Measurements from ENCODE around the gene FAM83F. TPM values are rescaled to one million over a fixed set of nuclear protein-coding genes. Genes with fewer than 3 reads are reported as not detected.

Gene FAM83F
- total and polyA plus RNA-seq, 10 of the 15 experiments (the other 5 are each of a cell fraction or from before 2014, with no cell fraction given) = 0.01 to 0.05 (median 0.01) TPM; not detected in 7

DNA sequence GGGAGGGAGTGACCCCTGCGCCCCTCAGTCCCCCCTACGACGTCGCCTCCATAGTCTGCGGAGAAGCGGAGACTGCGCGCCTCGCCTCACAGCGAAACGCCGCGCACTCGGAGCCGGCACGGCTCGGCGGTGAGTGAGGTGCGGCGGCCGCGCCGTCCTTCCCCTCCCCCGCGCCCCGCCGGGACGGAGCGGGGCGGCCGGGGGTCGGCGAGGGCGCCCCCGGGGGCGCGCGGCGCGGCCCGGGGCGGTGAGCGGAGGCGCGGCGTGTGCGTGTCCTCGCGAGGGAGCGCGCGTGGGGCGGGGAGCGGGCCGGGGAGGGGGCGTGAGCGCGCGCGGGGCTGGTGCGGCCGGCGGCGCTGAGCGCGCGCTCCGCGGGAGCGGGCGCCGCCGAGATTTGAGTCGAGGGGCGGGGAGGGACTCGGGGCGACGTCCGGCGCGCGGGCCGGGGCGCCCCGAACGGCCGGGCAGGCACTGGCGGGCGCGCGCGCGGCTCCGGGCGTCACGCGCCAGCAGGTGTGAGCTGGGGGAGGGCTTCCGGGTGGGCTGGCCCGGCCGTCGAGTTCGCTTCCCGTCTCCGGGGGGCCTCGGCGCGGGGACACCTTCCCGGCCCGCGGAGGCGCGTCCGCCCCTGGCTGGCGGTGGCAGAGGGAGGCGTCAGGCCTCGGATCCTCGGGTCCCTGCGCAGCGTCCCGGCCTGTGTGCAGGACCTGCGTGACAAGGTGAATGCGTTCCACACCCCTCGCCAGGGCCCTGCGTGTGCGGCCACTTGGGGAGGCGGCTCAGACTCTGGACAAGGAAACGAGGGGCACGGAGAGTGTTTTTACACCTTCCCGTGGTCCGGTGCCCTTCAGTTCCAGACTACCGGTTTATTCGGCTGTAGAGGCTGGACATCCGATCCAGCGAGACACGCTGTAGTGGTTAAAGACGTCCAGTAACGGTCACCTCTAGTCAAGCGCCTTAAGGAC, 50.4 kb downstream of the FAM83F start (continued):
- TF ChIP-seq, protein P1, sequence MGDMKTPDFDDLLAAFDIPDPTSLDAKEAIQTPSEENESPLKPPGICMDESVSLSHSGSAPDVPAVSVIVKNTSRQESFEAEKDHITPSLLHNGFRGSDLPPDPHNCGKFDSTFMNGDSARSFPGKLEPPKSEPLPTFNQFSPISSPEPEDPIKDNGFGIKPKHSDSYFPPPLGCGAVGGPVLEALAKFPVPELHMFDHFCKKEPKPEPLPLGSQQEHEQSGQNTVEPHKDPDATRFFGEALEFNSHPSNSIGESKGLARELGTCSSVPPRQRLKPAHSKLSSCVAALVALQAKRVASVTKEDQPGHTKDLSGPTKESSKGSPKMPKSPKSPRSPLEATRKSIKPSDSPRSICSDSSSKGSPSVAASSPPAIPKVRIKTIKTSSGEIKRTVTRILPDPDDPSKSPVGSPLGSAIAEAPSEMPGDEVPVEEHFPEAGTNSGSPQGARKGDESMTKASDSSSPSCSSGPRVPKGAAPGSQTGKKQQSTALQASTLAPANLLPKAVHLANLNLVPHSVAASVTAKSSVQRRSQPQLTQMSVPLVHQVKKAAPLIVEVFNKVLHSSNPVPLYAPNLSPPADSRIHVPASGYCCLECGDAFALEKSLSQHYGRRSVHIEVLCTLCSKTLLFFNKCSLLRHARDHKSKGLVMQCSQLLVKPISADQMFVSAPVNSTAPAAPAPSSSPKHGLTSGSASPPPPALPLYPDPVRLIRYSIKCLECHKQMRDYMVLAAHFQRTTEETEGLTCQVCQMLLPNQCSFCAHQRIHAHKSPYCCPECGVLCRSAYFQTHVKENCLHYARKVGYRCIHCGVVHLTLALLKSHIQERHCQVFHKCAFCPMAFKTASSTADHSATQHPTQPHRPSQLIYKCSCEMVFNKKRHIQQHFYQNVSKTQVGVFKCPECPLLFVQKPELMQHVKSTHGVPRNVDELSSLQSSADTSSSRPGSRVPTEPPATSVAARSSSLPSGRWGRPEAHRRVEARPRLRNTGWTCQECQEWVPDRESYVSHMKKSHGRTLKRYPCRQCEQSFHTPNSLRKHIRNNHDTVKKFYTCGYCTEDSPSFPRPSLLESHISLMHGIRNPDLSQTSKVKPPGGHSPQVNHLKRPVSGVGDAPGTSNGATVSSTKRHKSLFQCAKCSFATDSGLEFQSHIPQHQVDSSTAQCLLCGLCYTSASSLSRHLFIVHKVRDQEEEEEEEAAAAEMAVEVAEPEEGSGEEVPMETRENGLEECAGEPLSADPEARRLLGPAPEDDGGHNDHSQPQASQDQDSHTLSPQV (IDR thresholded peaks at IDR 0.05) = no peak
- no peak for TF ChIP-seq IRF4 (IDR thresholded peaks at IDR 0.05; ENCODE audit: low read depth, low read length)
- TF ChIP-seq LARP7 (IDR thresholded peaks at IDR 0.05) = peak; percentile 84; the same call in 1 of the 2 replicates
- TF ChIP-seq EED (IDR thresholded peaks at IDR 0.05; ENCODE audit: low read depth) = 0 out of 2 replicates have a peak, but pooled peaks have one; percentile 16
- 0 out of 3 replicates have a peak, but pooled peaks of 1 of the 2 experiments have one; percentile 11 for TF ChIP-seq EGR1 (IDR thresholded peaks at IDR 0.05; ENCODE audit: borderline replicate concordance in 1 of 2, low read depth in 2 of 2, low read length in 2 of 2)
- TF ChIP-seq DPF2 (IDR thresholded peaks at IDR 0.05) = peak; percentile 67
- TF ChIP-seq POLR2AphosphoS2 (IDR thresholded peaks at IDR 0.05; ENCODE audit: low read depth, low read length) = 0 out of 2 replicates have a peak, but pooled peaks have one; percentile 57
- TF ChIP-seq CHD1 (IDR thresholded peaks at IDR 0.05; ENCODE audit: low read depth, low read length) = 0 out of 2 replicates have a peak, but pooled peaks have one; percentile 7
- peak; percentile 38 for TF ChIP-seq SMARCA5 (IDR thresholded peaks at IDR 0.05)
- peak; percentile 79; the same call in 1 of the 2 replicates for TF ChIP-seq RB1 (IDR thresholded peaks at IDR 0.05; ENCODE audit: borderline replicate concordance)
- no peak for TF ChIP-seq FOXM1 (IDR thresholded peaks at IDR 0.05; ENCODE audit: low read depth, low read length)
- TF ChIP-seq ZNF24 (IDR thresholded peaks at IDR 0.05) = 0 out of 2 replicates have a peak, but pooled peaks have one; percentile 25
- peak; percentile 82 for TF ChIP-seq BACH1 (IDR thresholded peaks at IDR 0.05; ENCODE audit: borderline replicate concordance)
- TF ChIP-seq POLR2A (IDR thresholded peaks at IDR 0.05; ENCODE audit: low read depth, low read length) = peak; percentile 77; the same call in 1 of the 2 replicates
- TF ChIP-seq, protein P2, sequence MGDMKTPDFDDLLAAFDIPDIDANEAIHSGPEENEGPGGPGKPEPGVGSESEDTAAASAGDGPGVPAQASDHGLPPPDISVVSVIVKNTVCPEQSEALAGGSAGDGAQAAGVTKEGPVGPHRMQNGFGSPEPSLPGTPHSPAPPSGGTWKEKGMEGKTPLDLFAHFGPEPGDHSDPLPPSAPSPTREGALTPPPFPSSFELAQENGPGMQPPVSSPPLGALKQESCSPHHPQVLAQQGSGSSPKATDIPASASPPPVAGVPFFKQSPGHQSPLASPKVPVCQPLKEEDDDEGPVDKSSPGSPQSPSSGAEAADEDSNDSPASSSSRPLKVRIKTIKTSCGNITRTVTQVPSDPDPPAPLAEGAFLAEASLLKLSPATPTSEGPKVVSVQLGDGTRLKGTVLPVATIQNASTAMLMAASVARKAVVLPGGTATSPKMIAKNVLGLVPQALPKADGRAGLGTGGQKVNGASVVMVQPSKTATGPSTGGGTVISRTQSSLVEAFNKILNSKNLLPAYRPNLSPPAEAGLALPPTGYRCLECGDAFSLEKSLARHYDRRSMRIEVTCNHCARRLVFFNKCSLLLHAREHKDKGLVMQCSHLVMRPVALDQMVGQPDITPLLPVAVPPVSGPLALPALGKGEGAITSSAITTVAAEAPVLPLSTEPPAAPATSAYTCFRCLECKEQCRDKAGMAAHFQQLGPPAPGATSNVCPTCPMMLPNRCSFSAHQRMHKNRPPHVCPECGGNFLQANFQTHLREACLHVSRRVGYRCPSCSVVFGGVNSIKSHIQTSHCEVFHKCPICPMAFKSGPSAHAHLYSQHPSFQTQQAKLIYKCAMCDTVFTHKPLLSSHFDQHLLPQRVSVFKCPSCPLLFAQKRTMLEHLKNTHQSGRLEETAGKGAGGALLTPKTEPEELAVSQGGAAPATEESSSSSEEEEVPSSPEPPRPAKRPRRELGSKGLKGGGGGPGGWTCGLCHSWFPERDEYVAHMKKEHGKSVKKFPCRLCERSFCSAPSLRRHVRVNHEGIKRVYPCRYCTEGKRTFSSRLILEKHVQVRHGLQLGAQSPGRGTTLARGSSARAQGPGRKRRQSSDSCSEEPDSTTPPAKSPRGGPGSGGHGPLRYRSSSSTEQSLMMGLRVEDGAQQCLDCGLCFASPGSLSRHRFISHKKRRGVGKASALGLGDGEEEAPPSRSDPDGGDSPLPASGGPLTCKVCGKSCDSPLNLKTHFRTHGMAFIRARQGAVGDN (IDR thresholded peaks at IDR 0.05) = peak; percentile 68
- TF ChIP-seq, protein P3, sequence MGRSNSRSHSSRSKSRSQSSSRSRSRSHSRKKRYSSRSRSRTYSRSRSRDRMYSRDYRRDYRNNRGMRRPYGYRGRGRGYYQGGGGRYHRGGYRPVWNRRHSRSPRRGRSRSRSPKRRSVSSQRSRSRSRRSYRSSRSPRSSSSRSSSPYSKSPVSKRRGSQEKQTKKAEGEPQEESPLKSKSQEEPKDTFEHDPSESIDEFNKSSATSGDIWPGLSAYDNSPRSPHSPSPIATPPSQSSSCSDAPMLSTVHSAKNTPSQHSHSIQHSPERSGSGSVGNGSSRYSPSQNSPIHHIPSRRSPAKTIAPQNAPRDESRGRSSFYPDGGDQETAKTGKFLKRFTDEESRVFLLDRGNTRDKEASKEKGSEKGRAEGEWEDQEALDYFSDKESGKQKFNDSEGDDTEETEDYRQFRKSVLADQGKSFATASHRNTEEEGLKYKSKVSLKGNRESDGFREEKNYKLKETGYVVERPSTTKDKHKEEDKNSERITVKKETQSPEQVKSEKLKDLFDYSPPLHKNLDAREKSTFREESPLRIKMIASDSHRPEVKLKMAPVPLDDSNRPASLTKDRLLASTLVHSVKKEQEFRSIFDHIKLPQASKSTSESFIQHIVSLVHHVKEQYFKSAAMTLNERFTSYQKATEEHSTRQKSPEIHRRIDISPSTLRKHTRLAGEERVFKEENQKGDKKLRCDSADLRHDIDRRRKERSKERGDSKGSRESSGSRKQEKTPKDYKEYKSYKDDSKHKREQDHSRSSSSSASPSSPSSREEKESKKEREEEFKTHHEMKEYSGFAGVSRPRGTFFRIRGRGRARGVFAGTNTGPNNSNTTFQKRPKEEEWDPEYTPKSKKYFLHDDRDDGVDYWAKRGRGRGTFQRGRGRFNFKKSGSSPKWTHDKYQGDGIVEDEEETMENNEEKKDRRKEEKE (IDR thresholded peaks at IDR 0.05) = no peak
- peak; percentile 49 for TF ChIP-seq NR2C1 (IDR thresholded peaks at IDR 0.05)
- 0 out of 2 replicates have a peak, but pooled peaks have one; percentile 26 for TF ChIP-seq TCF12 (IDR thresholded peaks at IDR 0.05; ENCODE audit: low read depth, low read length)

Measured in GM12878 (cell line).